Measurements from ENCODE around the gene BICDL1.
A peak's percentile ranks its signal among the peaks of the same experiment; 100 is the strongest.

Gene BICDL1

GRCh38 chr12:120093592-120094355 is 104.7 kb downstream of the BICDL1 start:
- peak overlapping the region; percentile 65 for H3K27ac Mint-ChIP-seq
- DNase-seq (ENCODE audit: low spot score in 2 of 2) (no peak), ATAC-seq (peak; percentile 6)
- H3K9me3 Mint-ChIP-seq = no peaks in the 10 kb centered on the region
- peaks cover 93% of the 10 kb centered on the region for H3K36me3 Mint-ChIP-seq
- no peak overlapping the region for H3K4me3 Mint-ChIP-seq
- peaks cover 16% of the 10 kb centered on the region for H3K4me1 Mint-ChIP-seq

GRCh38 chr12:120094485-120094884 is 105.4 kb downstream of the BICDL1 start:
- peak overlapping the region; percentile 65 for H3K27ac Mint-ChIP-seq
- peaks cover 92% of the 10 kb centered on the region for H3K36me3 Mint-ChIP-seq
- DNase-seq (ENCODE audit: low spot score in 2 of 2) = no peak
- no peak overlapping the region for H3K4me3 Mint-ChIP-seq
- no peak for ATAC-seq
- no peaks in the 10 kb centered on the region for H3K9me3 Mint-ChIP-seq
- H3K4me1 Mint-ChIP-seq = peaks cover 16% of the 10 kb centered on the region

- Mint-ChIP-seq H3K27ac (no peak overlapping the region), H3K4me3 (no peak overlapping the region), H3K9me3 (no peaks in the 10 kb centered on the region), H3K4me1 (peaks cover 21% of the 10 kb centered on the region), H3K36me3 (peaks cover 92% of the 10 kb centered on the region)
- no peak for ATAC-seq
- DNase-seq (ENCODE audit: low spot score in 2 of 2) = no peak
These were observed 106.3 kb downstream of the BICDL1 start for GRCh38 chr12:120095331-120095730.

GRCh38 chr12:120095736-120096135 is 106.7 kb downstream of the BICDL1 start:
- H3K4me3 Mint-ChIP-seq = no peak overlapping the region
- H3K36me3 Mint-ChIP-seq = peaks cover 92% of the 10 kb centered on the region
- H3K4me1 Mint-ChIP-seq = peaks cover 23% of the 10 kb centered on the region
- ATAC-seq = no peak
- H3K27ac Mint-ChIP-seq = no peak overlapping the region
- no peaks in the 10 kb centered on the region for H3K9me3 Mint-ChIP-seq
- no peak for DNase-seq (ENCODE audit: low spot score in 2 of 2)

- DNase-seq (ENCODE audit: low spot score in 2 of 2) = no peak
These were observed 107.7 kb downstream of the BICDL1 start for GRCh38 chr12:120096671-120097202.

GRCh38 chr12:120098756-120099470 is 109.9 kb downstream of the BICDL1 start:
- no peak for ATAC-seq
- no peak overlapping the region for H3K4me3 Mint-ChIP-seq
- no peak overlapping the region for H3K27ac Mint-ChIP-seq
- peaks cover 93% of the 10 kb centered on the region for H3K36me3 Mint-ChIP-seq
- H3K9me3 Mint-ChIP-seq = no peaks in the 10 kb centered on the region
- H3K4me1 Mint-ChIP-seq = peaks cover 32% of the 10 kb centered on the region
- DNase-seq (ENCODE audit: low spot score in 2 of 2) = no peak

More at GRCh38 chr12:120096671-120097202, 107.7 kb downstream of the BICDL1 start:
- Mint-ChIP-seq H3K4me3 (no peak overlapping the region), H3K9me3 (no peaks in the 10 kb centered on the region), H3K27ac (peak overlapping the region; percentile 26), H3K36me3 (peaks cover 92% of the 10 kb centered on the region), H3K4me1 (peaks cover 21% of the 10 kb centered on the region)
- ATAC-seq = no peak

- Mint-ChIP-seq H3K36me3 (peaks cover 93% of the 10 kb centered on the region), H3K4me1 (peaks cover 36% of the 10 kb centered on the region), H3K4me3 (no peak overlapping the region), H3K27ac (peak overlapping the region; percentile 81), H3K9me3 (no peaks in the 10 kb centered on the region)
- DNase-seq (ENCODE audit: low spot score in 2 of 2) = no peak
- no peak for ATAC-seq
These were observed 110.7 kb downstream of the BICDL1 start for GRCh38 chr12:120099738-120100137.

GRCh38 chr12:120100630-120101029 is 111.6 kb downstream of the BICDL1 start:
- DNase-seq (ENCODE audit: low spot score in 2 of 2) (no peak), ATAC-seq (no peak)
- no peak overlapping the region for H3K4me3 Mint-ChIP-seq
- H3K9me3 Mint-ChIP-seq = no peaks in the 10 kb centered on the region
- peaks cover 43% of the 10 kb centered on the region for H3K4me1 Mint-ChIP-seq
- H3K36me3 Mint-ChIP-seq = peaks cover 93% of the 10 kb centered on the region
- H3K27ac Mint-ChIP-seq = peak overlapping the region; percentile 94

- H3K4me3 Mint-ChIP-seq = peak overlapping the region; percentile 63
- H3K36me3 Mint-ChIP-seq = peaks cover 93% of the 10 kb centered on the region
- DNase-seq (ENCODE audit: low spot score in 2 of 2) (no peak), ATAC-seq (peak; percentile 61)
- H3K4me1 Mint-ChIP-seq = peaks cover 43% of the 10 kb centered on the region
- H3K9me3 Mint-ChIP-seq = no peaks in the 10 kb centered on the region
- H3K27ac Mint-ChIP-seq = peak overlapping the region; percentile 94
These were observed 112.1 kb downstream of the BICDL1 start for GRCh38 chr12:120101182-120101581.

- peak; percentile 3 for ATAC-seq
- H3K9me3 Mint-ChIP-seq = no peaks in the 10 kb centered on the region
- DNase-seq (ENCODE audit: low spot score in 2 of 2) = no peak
- peak overlapping the region; percentile 94 for H3K27ac Mint-ChIP-seq
- H3K4me3 Mint-ChIP-seq = peak overlapping the region; percentile 63
- H3K36me3 Mint-ChIP-seq = peaks cover 93% of the 10 kb centered on the region
- peaks cover 43% of the 10 kb centered on the region for H3K4me1 Mint-ChIP-seq
These were observed 112.6 kb downstream of the BICDL1 start for GRCh38 chr12:120101617-120102016.

GRCh38 chr12:120102189-120103043 is 113.4 kb downstream of the BICDL1 start:
- Mint-ChIP-seq H3K27ac (peak overlapping the region; percentile 94), H3K4me1 (peaks cover 43% of the 10 kb centered on the region), H3K9me3 (no peaks in the 10 kb centered on the region), H3K36me3 (peaks cover 93% of the 10 kb centered on the region), H3K4me3 (peak overlapping the region; percentile 63)
- DNase-seq (ENCODE audit: low spot score in 2 of 2) (no peak), ATAC-seq (no peak)

GRCh38 chr12:120103044-120103338 is 114.0 kb downstream of the BICDL1 start:
- Mint-ChIP-seq H3K27ac (peak overlapping the region; percentile 94), H3K36me3 (peaks cover 93% of the 10 kb centered on the region)
- no peak for ATAC-seq

GRCh38 chr12:120103371-120103770 is 114.3 kb downstream of the BICDL1 start:
- ATAC-seq (no peak), DNase-seq (ENCODE audit: low spot score in 2 of 2) (no peak)
- H3K4me1 Mint-ChIP-seq = peaks cover 51% of the 10 kb centered on the region
- no peak overlapping the region for H3K4me3 Mint-ChIP-seq
- H3K27ac Mint-ChIP-seq = peak overlapping the region; percentile 94
- H3K9me3 Mint-ChIP-seq = no peaks in the 10 kb centered on the region
- peaks cover 93% of the 10 kb centered on the region for H3K36me3 Mint-ChIP-seq

More at GRCh38 chr12:120103044-120103338, 114.0 kb downstream of the BICDL1 start:
- H3K4me1 Mint-ChIP-seq = peaks cover 47% of the 10 kb centered on the region
- H3K9me3 Mint-ChIP-seq = no peaks in the 10 kb centered on the region
- DNase-seq (ENCODE audit: low spot score in 2 of 2) = no peak
- H3K4me3 Mint-ChIP-seq = no peak overlapping the region

GRCh38 chr12:120106151-120106550 is 117.1 kb downstream of the BICDL1 start:
- Mint-ChIP-seq H3K9me3 (no peaks in the 10 kb centered on the region), H3K4me3 (no peak overlapping the region), H3K36me3 (peaks cover 88% of the 10 kb centered on the region), H3K4me1 (peaks cover 63% of the 10 kb centered on the region), H3K27ac (no peak overlapping the region)
- ATAC-seq (no peak), DNase-seq (ENCODE audit: low spot score in 2 of 2) (no peak)
